Hematopoietic multipotent progenitor cell treated with erythropoietin and hydrocortisone succinate and interleukin-3 and kit ligand, for 4 days (in vitro differentiated cells): Measurements from ENCODE around the gene HNRNPUL1.
A peak's percentile ranks its signal among the peaks of the same experiment; 100 is the strongest.

Experiments
- DNase-seq: peaks from one replicate; pipeline ENCODE4 v3.0.0-alpha.2; 2015

HNRNPUL1 gene

DNA sequence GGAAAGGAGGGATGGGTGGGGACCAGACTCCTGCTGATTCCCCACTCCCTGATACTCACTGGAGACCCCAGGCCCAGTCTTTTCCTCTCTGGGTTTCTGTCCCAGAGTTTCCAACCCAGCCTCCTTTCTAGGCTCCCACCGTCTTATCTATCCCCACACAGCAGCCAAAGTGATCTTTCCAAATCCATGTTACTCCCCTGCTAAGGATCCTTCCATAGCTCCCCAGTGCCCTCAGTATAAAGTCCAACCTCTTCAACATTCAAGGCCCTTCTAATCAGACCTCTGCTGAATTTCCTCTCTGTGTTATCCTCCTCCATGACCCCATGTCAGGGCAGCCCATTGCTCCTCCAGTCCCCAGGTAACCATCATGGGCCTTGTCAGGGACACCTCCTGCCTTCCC lies 90.9 kb downstream of the HNRNPUL1 start:
- DNase-seq: no peak

DNA sequence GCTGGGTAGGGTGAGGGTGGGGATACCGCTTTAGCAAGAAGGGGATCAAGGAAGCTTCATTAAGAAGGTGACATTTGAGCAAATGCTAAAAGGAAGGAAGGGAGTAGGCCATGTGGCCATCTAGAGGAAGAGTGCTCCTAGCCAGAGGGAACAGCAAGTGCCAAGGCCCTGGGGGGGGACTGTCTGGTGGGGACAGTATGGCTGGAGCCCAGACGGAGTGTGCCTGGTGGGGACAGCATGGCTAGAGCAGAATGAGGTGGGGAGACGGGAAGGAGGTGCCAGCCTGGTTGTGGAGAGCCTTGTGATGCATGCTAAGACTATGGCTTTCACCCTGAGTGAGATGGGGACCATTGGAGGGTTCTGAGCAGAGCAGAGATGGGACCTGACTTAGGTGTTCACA lies 91.6 kb downstream of the HNRNPUL1 start:
- no peak for DNase-seq

DNA sequence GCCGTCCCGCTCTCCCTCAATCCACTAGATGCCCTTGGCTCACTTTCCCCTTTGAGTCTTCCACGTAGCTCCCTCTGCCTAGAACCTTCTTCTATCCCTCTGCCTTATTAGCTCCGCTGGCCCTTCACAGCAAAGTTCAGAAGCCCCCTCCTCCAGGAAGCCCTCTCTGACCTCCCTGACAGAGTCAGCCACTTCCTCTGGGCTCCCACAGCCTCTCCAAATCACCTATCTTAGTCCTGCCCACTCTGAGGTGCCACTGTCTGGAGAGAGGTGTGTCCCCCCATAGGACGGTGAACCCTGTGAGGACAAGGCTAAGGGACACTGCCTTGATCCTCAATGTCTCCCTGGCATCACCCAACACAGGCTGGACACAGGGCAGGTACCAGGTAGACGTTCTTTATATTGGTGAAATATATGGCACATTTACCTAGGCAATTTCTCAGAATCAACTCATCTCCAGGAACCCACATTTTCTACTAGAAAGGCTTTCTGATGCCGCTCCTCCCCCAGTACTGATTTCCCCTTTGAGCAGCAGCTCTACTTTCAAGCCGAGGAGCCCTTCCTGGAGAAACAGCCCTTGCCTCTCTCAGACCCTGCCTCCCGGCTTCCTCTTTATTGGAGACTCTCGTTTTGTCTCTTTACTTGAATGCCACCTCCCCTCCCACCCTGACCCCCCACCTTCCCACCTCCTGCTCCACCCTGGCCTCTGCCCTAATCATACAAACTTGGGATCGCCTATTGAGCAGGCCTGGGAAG lies 93.0 kb downstream of the HNRNPUL1 start:
- DNase-seq: peak; percentile 62
